SJSA1 (cell line): Measurements from ENCODE around the gene CELA3B. TPM values are rescaled to one million over a fixed set of nuclear protein-coding genes. Genes with fewer than 3 reads are reported as not detected.
"Not testable (repeated sequence)": the region's sequence is repeated elsewhere in the genome, so short reads cannot be mapped to it uniquely, and the experiment has no call there.

Source experiments
- DNase-seq, 2 experiments: peaks; one replicate each; pipeline ENCODE4 v3.0.0-alpha.2; 2015 to 2020; ENCODE audit warnings: low spot score in 2 of 2, low read depth in 1 of 2
- H3K27ac ChIP-seq: fragments of 250-450 bp; sonication (Bioruptor Pico); 2 replicates; pipeline ENCODE4 v1.5.1; 2020; ENCODE audit warnings: mild to moderate bottlenecking, moderate library complexity
- H3K27me3 ChIP-seq: fragments of 250-450 bp; sonication (Bioruptor Pico); replicated peaks from 2 replicates; pipeline ENCODE4 v1.5.1; 2020; ENCODE audit warnings: mild to moderate bottlenecking, moderate library complexity
- H3K36me3 ChIP-seq: fragments of 250-450 bp; sonication (Bioruptor Pico); 2 replicates; pipeline ENCODE4 v1.5.1; 2020; ENCODE audit warnings: mild to moderate bottlenecking
- H3K4me1 ChIP-seq: fragments of 250-450 bp; sonication (Bioruptor Pico); replicated peaks from 2 replicates; pipeline ENCODE4 v1.6.1; 2021; ENCODE audit warnings: mild to moderate bottlenecking
- H3K4me3 ChIP-seq: fragments of 250-450 bp; sonication (Bioruptor Pico); 2 replicates; pipeline ENCODE4 v1.5.1; 2020; ENCODE audit warnings: mild to moderate bottlenecking
- H3K9me3 ChIP-seq: fragments of 250-450 bp; sonication (Bioruptor Pico); replicated peaks from 2 replicates; pipeline ENCODE4 v1.5.1; 2020; ENCODE audit warnings: mild to moderate bottlenecking
- total RNA-seq: library from RNA; depleted of rRNA; stranded (reverse); fragments of >200 nt; shearing (Covaris generic); gene quantifications from 2 replicates; pipeline ENCODE4 v1.2.3, GENCODE V29; 2014

CELA3B gene
- total RNA-seq, 1 experiment from 2014 or later: not detected

- H3K27ac ChIP-seq, H3K4me1 ChIP-seq, H3K27me3 ChIP-seq, H3K9me3 ChIP-seq, H3K4me3 ChIP-seq, DNase-seq, H3K36me3 ChIP-seq: not testable (repeated sequence)
Measured at GRCh38 chr1:21999645-22000044, 22.8 kb downstream of the CELA3B start.

- H3K4me1 ChIP-seq: peaks cover 3% of the 10 kb centered on the region
- no peaks in the 10 kb centered on the region for H3K9me3 ChIP-seq
- H3K27ac ChIP-seq: no peak within 1 kb of the TSS
- no peaks in the 10 kb centered on the region for H3K27me3 ChIP-seq
- no peaks in the 10 kb centered on the region for H3K36me3 ChIP-seq
- no peak for DNase-seq
- no peak within 1 kb of the TSS for H3K4me3 ChIP-seq
Measured at GRCh38 chr1:22001409-22001808, 24.6 kb downstream of the CELA3B start, which contains the start of gene CELA3A. Gene CELA3A (plus strand): TSS chr1:22001657. CDS start chr1:22001675, 18 bp downstream.

GRCh38 chr1:22002461-22002860 lies 25.6 kb downstream of the CELA3B start:
- DNase-seq, H3K9me3 ChIP-seq, H3K4me1 ChIP-seq, H3K36me3 ChIP-seq, H3K27ac ChIP-seq, H3K4me3 ChIP-seq, H3K27me3 ChIP-seq: not testable (repeated sequence)

- H3K36me3 ChIP-seq, H3K27me3 ChIP-seq, H3K4me3 ChIP-seq, H3K27ac ChIP-seq, DNase-seq, H3K4me1 ChIP-seq, H3K9me3 ChIP-seq: not testable (repeated sequence)
Measured at GRCh38 chr1:22002875-22003274, 26.1 kb downstream of the CELA3B start.

GRCh38 chr1:22003959-22004358 lies 27.1 kb downstream of the CELA3B start:
- H3K27me3 ChIP-seq, H3K4me3 ChIP-seq, H3K36me3 ChIP-seq, DNase-seq, H3K27ac ChIP-seq, H3K9me3 ChIP-seq, H3K4me1 ChIP-seq: not testable (repeated sequence)

- DNase-seq: peak in 1 of 2 experiments; percentile 64
- not testable (repeated sequence) for H3K36me3 ChIP-seq, H3K4me1 ChIP-seq, H3K27me3 ChIP-seq, H3K27ac ChIP-seq, H3K4me3 ChIP-seq, H3K9me3 ChIP-seq
Measured at GRCh38 chr1:22005261-22006149, 28.7 kb downstream of the CELA3B start.

- H3K9me3 ChIP-seq, H3K27me3 ChIP-seq, H3K4me3 ChIP-seq, DNase-seq, H3K27ac ChIP-seq, H3K36me3 ChIP-seq, H3K4me1 ChIP-seq: not testable (repeated sequence)
Measured at GRCh38 chr1:22006736-22007135, 29.9 kb downstream of the CELA3B start.

GRCh38 chr1:22007262-22007661 lies 30.4 kb downstream of the CELA3B start:
- H3K27ac ChIP-seq, H3K9me3 ChIP-seq, H3K27me3 ChIP-seq, H3K4me3 ChIP-seq, H3K4me1 ChIP-seq, H3K36me3 ChIP-seq, DNase-seq: not testable (repeated sequence)

- not testable (repeated sequence) for H3K9me3 ChIP-seq, DNase-seq, H3K4me1 ChIP-seq, H3K27ac ChIP-seq, H3K36me3 ChIP-seq, H3K4me3 ChIP-seq, H3K27me3 ChIP-seq
Measured at GRCh38 chr1:22009566-22009965, 32.7 kb downstream of the CELA3B start.

GRCh38 chr1:22012752-22013151 lies 35.9 kb downstream of the CELA3B start:
- not testable (repeated sequence) for H3K9me3 ChIP-seq, H3K4me3 ChIP-seq, H3K27ac ChIP-seq, H3K36me3 ChIP-seq, H3K4me1 ChIP-seq, H3K27me3 ChIP-seq, DNase-seq

GRCh38 chr1:22014575-22015206 lies 37.9 kb downstream of the CELA3B start:
- not testable (repeated sequence) for H3K9me3 ChIP-seq, H3K27ac ChIP-seq, H3K4me3 ChIP-seq, H3K27me3 ChIP-seq, DNase-seq, H3K36me3 ChIP-seq
- peaks cover 12% of the 10 kb centered on the region for H3K4me1 ChIP-seq

GRCh38 chr1:22018583-22019559 lies 42.0 kb downstream of the CELA3B start:
- Histone ChIP-seq H3K36me3 (no peaks in the 10 kb centered on the region), H3K4me1 (peaks cover 16% of the 10 kb centered on the region), H3K27ac (peak overlapping the region; percentile 58), H3K9me3 (no peaks in the 10 kb centered on the region), H3K27me3 (no peaks in the 10 kb centered on the region), H3K4me3 (no peak overlapping the region)
- peak; percentile 68 to 82 for DNase-seq

GRCh38 chr1:22021061-22021460 lies 44.2 kb downstream of the CELA3B start:
- H3K4me1 ChIP-seq: peaks cover 29% of the 10 kb centered on the region
- H3K27ac ChIP-seq: no peak overlapping the region
- no peaks in the 10 kb centered on the region for H3K27me3 ChIP-seq
- peaks cover 4% of the 10 kb centered on the region for H3K36me3 ChIP-seq
- H3K4me3 ChIP-seq: no peak overlapping the region
- no peaks in the 10 kb centered on the region for H3K9me3 ChIP-seq
- no peak for DNase-seq
